ENCODE results near the gene CPLANE2. TPM values are rescaled to one million over a fixed set of nuclear protein-coding genes. Genes with fewer than 3 reads are reported as not detected.
"Not testable (repeated sequence)": the region's sequence is repeated elsewhere in the genome, so short reads cannot be mapped to it uniquely, and the experiment has no call there.

The CPLANE2 gene
- total RNA-seq, 4 donors from 2014 or later = 2.0 to 13.3 (median 4.7) TPM

DNA sequence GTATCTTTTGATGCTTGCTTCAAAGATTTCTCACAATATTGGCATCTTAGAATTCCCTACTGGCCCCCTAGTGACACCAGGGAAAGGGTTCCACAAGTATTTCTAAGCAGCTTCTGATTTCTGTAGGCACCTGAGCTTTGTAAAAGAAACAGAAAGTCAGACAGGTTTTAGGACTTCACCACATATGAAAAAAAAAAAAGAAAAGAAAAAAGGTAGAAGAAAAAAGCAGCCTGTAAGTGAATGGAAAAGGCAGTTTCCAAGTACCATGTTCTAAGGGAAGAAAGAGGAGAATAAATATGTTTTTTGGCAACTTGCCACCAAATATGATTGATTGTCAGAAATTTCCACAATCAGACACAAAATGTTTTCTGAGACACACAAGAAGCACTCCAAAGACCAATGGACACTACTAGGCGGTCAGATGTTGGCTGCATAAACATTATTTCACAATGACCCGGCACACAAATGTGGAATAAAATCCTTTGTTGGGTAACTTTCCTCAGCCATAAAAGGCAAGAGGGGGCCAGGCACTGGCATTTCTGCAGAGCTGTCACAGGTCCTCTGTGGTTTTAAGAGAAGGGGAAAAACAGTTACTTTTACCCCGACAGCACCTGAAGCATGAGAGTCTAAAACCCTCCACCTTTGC is 12.7 kb upstream of the CPLANE2 start:
- ATAC-seq (ENCODE audit: low FRiP score) (peak; percentile 79), DNase-seq (ENCODE audit: low spot score) (no peak)
- TF ChIP-seq CTCF (IDR thresholded peaks at IDR 0.05) = no peak

DNA sequence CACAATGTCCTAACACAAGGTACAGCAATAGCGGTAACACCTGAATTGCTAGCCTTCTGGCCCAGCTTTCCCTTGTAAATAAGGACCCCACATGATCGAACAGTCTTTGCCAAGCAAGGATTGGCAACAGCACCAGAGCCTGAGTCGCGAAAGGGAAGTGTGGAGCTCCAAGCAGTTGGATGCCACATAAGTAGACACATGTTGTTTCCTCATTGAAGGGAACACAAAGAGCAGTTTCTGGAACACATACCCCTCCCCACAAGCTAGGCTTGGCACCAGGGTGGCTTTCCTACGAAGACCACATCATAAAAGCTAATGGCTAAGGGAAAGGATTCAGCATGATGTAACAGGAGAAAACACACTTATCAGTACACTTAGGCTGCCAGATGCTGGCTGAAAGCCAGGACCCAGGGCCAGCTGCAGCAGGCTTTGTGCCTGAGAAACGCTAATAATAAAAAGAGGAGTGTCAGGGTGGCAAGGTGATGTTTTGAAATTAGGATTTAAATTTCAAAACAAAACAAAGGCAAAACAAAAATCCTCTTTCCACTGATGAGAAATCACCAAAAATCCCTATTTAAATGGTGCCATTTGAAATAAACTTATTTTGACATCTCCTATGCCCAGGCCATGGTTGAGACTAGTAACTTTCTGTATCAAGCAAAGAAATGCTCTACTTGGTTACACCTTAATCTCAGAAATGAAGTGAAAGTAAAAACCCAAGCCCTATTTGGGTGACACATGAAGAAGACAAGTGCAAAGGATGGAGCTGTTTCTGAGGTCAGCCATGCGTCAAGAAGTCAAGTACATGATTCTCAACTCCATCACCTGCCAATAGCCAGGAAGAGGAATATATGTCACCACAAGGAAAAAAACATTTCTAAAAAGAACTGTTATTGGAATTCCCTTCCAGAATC is 11.9 kb upstream of the CPLANE2 start:
- ATAC-seq (ENCODE audit: low FRiP score) = no peak
- peak; percentile 44 for DNase-seq (ENCODE audit: low spot score)

GRCh38 chr1:16248007-16248436 is 11.0 kb upstream of the CPLANE2 start:
- DNase-seq (ENCODE audit: low spot score) (no peak), ATAC-seq (ENCODE audit: low FRiP score) (no peak)
- no peak for TF ChIP-seq CTCF (IDR thresholded peaks at IDR 0.05)

More for the DNA sequence above, 11.9 kb upstream of the CPLANE2 start:
- TF ChIP-seq CTCF (IDR thresholded peaks at IDR 0.05) = no peak

DNA sequence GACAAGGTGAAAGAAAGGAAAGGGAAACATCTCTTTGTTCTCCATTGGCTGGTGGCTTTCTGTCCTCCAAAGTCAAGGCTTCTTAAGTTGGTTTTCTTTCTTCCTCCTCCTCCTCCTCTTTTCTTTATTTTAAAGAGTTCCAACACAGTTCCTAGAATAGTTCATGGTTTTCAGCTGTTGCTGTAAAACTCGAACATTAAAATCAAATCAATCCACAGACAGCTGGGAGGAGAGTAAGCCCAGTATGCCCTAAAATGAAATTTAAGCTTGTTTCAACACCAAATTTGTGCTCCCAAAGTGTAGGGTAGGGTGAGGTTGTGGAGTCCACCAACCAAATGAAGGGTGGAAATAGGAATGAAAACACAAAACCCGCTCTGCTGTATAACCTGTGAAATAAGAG is 10.5 kb upstream of the CPLANE2 start:
- ATAC-seq (ENCODE audit: low FRiP score) (no peak), DNase-seq (ENCODE audit: low spot score) (no peak)
- TF ChIP-seq CTCF (IDR thresholded peaks at IDR 0.05) = no peak

GRCh38 chr1:16246961-16247360 is 10.0 kb upstream of the CPLANE2 start:
- TF ChIP-seq CTCF (IDR thresholded peaks at IDR 0.05) = no peak
- no peak for ATAC-seq (ENCODE audit: low FRiP score)

DNA sequence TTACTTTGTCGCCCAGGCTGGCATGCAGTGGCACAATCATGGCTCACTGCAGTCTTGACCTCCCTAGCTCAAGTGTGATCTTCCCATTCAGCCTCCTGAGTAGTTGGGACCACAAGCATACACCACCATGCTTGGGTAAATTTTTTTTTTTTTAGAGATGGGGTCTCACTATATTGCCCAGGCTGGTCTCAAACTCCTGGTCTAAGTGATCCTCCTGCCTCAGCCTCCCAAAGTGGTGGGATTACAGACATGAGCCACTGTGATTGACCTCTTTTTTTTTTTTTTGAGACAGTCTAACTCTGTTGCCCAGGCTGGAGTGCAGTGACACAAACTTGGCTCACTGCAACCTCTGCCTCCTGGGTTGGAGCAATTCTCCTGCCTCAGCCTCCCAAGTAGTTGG is 9.3 kb upstream of the CPLANE2 start:
- not testable (repeated sequence) for DNase-seq (ENCODE audit: low spot score); ATAC-seq (ENCODE audit: low FRiP score)

More at GRCh38 chr1:16246961-16247360, 10.0 kb upstream of the CPLANE2 start:
- DNase-seq (ENCODE audit: low spot score) = no peak

- DNase-seq (ENCODE audit: low spot score) = no peak
- TF ChIP-seq CTCF (IDR thresholded peaks at IDR 0.05) = no peak
- ATAC-seq (ENCODE audit: low FRiP score) = no peak
Measured at GRCh38 chr1:16245476-16246196, 8.7 kb upstream of the CPLANE2 start.

All from omental fat pad (tissue), 4 donors.